HG03342 (cell line): ENCODE data around the gene SNX6.
"Not testable (repeated sequence)": the region's sequence is repeated elsewhere in the genome, so short reads cannot be mapped to it uniquely, and the experiment has no call there.

Experiments used
- ATAC-seq: cut with Tn5 transposase; IDR thresholded peaks from one replicate; pipeline ENCODE4 v1.9.1; 2021; ENCODE audit warnings: mild to moderate bottlenecking, moderate library complexity; ENCODE audit not compliant: unreplicated experiment

Gene SNX6

GRCh38 chr14:34569750-34570149 lies 60.2 kb downstream of the SNX6 start:
- ATAC-seq = no peak

- no peak for ATAC-seq
Observed at GRCh38 chr14:34568803-34569202, 61.1 kb downstream of the SNX6 start.

- no peak for ATAC-seq
Observed at GRCh38 chr14:34562776-34563150, 67.2 kb downstream of the SNX6 start.

DNA sequence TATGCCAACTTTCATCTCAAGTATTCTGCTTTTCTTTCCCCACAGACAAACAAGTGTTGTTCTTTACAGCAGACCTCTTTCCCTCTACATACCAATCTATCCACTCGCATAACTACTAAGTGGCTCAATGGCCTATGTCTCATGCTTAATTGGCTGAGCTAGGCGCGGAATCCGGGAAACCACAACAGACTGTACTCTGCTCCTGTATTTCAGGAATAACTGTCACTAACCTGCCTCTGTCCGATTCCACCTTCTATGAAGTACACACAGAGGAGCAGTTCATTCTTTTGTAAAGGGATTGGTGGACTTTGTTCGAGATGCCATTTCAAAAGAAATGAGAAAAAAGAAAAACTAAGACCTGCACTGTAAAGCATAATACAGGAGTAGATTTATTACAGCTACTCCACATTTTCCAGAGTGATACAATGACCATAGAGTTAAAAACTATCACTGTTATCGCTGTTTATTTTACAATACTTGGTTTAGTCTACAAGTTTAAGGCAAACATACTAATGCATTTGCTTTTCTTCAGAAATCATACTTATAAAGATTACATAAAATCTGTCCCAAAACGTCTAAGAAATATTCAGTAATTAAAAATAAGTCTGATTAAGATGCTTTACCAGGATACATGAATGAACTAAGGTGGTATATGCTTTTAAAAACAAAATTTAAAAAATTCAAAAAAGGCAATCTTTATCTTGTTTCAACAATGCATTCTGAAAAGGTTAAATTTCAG lies 67.7 kb downstream of the SNX6 start:
- not testable (repeated sequence) for ATAC-seq

DNA sequence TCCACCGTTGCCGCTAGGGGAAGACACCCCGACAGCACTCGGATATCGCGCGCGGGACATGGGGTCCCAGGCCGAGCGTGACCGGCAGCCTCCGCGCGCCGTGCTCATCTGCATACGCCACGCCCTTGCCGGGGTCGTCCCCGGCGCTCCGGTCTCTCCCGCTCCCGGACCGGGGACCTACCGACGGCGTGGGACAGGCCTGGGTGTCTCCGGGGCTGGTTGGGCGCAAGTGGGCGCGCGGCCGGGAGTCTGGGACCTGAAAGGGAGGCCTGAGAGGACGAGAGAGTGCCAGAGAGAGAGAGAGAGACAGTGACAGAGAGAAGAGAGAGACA lies 73.5 kb downstream of the SNX6 start:
- peak; percentile 44 for ATAC-seq

DNA sequence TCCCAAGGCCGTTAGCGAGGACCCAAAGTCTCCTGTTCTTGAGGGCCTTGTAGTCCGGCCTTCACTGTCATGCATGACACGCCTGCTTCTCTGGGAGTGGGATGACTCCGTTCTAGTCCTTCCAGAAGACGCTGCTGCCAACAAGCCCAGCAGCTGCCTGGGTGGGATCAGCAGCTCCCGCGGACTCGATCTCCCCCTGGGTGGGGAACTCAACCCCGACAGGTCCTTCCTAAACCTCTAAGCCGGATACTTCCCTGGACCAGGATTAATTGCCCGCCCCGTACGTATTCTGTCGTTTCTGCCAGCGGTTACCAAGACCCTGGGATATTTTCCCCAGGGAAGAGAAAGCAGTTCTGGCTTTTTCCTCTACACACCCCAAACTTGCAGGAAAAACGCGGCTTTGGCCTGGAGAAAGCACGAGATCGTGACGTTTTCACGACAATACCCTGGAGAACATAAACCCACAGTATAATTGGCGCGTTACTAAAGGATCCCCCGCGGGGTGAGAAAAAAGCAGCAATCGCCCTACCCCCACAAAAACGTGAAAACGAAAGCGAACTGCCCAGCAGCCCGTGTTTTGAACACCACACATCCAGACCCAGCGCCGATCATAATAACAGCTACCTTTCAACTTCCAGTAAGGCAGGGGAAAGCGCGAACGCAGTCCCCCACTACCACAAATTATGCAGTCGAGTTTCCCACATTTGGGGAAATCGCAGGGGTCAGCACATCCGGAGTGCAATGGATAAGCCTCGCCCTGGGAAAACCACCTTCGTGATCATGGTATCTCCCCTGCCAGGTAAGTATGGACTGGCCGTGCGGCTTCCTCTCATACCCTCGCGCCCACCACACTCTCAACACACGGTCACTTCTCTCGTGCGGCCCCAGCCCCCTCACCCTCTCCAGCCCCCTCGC lies 74.1 kb downstream of the SNX6 start:
- ATAC-seq = peak; percentile 75

DNA sequence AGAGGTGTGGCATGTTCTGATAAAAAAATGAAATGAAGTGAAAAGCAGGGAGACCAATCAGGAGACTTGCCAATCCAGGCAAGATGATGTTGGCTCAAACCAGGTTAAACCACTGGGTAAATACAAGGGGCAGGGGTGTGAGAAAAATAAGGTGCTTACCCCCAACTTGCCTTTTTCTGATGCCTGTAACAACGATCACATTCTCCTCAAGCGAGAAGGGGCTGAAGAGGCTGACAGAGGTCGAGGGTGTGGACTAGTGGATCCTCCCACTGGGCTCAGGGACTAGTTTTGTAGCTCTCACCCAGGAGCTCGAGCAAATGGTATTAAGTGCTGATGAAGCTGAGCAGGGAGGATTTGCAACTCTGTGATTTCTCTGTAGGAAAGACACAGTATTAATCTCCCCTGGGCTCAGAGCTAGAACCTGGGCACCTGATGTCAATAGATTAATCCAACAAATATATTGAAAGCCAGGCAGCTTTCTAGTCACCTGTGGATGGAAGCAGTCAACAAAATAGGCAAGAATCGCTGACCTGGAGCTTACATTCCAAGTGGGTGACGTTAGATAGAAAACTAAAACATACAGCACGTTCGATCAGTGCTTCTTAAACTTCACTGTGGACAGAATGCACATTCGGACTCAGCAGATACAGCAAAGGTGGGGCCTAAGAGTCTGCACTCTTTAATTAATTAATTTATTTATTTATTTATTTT lies 75.3 kb downstream of the SNX6 start:
- ATAC-seq = no peak

DNA sequence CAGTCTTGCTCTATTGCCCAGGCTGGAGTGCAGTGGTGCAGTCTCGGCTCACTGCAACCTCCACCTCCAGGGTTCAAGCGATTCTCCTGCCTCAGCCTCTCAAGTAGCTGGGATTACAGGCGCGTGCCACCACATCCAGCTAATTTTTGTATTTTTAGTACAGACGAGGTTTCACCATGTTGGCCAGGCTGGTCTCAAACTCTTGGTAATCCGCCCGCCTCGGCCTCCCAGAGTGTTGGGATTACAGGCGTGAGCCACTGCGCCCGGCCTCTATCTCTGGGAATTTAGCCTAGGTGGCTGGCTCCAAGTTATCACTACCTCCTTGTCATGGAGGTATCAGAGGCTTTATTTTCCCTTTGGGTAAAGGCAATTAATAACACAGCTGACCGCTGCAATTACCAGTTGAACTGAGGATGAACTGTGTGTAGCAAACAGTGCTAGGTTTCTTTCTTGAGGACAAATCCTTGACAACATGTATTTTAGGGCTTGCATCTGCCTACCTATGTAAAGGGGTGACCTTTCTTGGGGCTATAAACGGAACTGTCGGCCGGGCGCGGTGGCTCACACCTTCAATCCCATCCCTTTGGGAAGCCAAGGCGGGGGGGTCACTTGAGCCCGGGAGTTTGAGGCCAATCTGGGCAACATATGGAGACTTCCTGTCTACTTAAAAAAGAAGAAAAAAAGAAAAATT lies 80.5 kb downstream of the SNX6 start:
- not testable (repeated sequence) for ATAC-seq

DNA sequence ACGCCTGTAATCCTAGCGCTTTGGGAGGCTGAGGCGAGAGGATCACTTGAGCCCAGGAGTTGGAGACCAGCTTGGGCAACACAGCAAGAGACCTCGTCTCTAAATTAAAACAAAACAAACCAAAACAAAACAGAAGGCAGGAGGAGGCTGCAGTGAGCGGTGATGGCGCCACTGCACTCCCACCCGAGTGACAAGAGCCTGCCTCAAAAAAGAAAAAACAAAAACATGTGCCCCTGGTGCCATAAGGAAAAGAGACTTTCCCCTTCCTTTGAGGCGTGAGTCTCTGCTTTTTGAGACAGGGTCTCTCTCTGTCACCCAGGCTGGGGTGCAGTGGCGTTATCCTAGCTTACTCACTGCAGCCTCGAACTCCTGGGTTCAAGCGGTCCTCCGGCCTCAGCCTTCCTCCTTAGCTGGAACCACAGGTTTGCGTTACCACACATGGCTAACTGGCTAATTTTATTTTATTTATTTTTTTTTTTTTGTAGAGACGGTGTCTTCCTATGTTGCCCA lies 81.4 kb downstream of the SNX6 start:
- ATAC-seq = no peak

DNA sequence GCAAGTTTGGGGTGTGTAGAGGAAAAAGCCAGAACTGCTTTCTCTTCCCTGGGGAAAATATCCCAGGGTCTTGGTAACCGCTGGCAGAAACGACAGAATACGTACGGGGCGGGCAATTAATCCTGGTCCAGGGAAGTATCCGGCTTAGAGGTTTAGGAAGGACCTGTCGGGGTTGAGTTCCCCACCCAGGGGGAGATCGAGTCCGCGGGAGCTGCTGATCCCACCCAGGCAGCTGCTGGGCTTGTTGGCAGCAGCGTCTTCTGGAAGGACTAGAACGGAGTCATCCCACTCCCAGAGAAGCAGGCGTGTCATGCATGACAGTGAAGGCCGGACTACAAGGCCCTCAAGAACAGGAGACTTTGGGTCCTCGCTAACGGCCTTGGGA lies 82.8 kb downstream of the SNX6 start:
- peak; percentile 34 for ATAC-seq

GRCh38 chr14:34546272-34547135 lies 83.4 kb downstream of the SNX6 start:
- peak; percentile 76 for ATAC-seq

- not testable (repeated sequence) for ATAC-seq
Observed at GRCh38 chr14:34540181-34541059, 89.5 kb downstream of the SNX6 start.

GRCh38 chr14:34539407-34540180 lies 90.4 kb downstream of the SNX6 start, which contains the start of gene EAPP:
Gene EAPP (minus strand): TSS chr14:34539701. CDS start chr14:34539628, 73 bp downstream.
- peak; percentile 98 for ATAC-seq

GRCh38 chr14:34538871-34539406 lies 91.0 kb downstream of the SNX6 start:
- peak; percentile 21 for ATAC-seq

DNA sequence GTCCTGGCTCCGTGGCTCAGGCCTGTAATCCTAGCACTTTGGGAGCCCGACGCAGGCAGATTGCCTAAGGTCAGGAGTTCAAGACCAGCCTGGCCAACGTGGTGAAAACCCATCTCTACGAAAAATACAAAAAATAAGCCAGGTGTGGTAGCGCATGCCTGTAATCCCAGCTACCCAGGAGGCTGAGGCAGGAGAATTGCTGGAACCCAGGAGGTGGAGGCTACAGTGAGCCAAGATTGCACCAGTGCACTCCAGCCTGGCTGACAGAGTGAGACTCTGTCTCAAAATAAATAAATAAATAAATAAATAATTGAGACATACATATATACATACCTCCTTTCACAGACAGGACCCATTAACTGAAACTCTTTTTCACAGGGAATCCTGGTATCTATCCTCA lies 91.9 kb downstream of the SNX6 start:
- not testable (repeated sequence) for ATAC-seq

DNA sequence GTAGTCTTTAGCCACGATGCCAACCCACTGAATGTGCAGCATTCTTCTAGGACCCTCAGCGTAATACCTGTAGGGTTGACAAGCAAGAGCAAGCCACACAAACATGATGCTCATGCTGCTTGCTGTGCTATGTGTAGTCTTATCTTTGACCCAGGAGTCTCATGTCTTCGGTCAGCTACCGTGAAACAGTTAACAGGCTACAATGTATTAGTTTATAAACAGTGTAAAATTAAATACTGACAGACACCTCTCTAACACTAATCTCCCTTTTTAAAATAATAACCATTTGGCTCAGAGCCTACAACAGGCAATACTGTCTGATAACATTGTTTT lies 92.3 kb downstream of the SNX6 start:
- no peak for ATAC-seq

DNA sequence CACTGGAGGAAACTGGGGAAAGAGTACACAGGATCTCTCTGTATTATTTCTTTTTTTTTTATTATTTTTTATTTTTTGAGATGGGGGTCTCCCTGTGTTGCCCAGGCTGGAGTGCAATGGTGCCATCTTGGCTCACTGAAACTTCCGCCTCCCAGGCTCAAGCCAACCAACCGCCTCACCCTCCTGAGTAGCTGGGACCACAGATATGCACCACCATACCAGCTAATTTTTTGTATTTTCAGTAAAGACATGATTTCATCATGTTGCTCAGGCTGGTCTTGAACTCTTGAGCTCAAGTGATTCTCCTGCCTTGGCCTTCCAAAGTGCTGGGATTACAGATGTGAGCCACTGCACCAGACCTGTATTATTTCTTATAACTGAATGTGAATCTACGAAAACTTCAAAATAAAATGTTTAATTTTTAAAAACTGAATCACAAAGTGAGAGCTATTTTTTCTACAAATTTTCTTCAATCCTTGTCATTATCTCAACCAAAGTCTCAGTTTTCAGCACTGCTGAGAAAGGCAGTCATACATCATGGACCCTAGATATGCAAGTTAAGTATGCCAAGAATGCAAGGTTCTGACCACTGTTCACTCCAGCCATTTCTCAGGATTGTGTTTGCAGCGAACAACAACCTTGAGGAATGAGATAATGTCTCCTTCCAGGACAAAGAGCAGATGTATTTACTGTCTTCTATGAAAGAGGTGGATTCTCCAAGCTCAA lies 92.8 kb downstream of the SNX6 start:
- ATAC-seq = no peak
